ENCODE data around the gene SPRY1. TPM values are rescaled to one million over a fixed set of nuclear protein-coding genes. Genes with fewer than 3 reads are reported as not detected.

The SPRY1 gene
- total RNA-seq, 2 experiments from 2014 or later: 51.2 to 52.0 TPM

DNA sequence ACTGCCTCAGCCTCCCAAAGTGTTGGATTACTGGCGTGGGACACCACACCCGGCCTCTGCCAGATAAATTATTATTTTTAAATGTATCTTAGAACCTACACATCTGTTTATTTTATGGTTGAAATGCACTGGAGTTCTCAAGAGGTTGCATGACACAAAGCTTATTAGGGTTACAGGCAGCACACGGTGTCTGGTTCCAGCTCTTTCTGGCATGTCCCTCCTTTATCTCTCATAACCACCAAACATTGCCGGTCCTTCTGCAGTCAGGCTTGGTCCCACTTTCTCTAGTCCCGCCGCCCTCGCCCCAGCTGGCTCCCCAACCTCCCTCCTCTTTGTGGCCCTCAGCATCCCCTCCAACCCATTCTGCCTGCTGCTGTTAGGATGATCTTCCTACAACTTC is 39.7 kb upstream of the SPRY1 start:
- POLR2A ChIA-PET: no interaction called here
- intact Hi-C loops (cut with DNase I, micrococcal nuclease): no loop called here
- no peak overlapping the region for H3K4me3 Mint-ChIP-seq
- CTCF ChIA-PET: interaction anchor here (0.8 kb wide), 1 partner anchor 62 kb away, joined by 4 read pairs; no protein-coding TSS in a partner anchor
- ATAC-seq (no peak), DNase-seq (no peak)
- no peak overlapping the region for H3K27ac Mint-ChIP-seq
- H3K36me3 Mint-ChIP-seq (ENCODE audit: low read depth): no peaks in the 10 kb centered on the region
- no peaks in the 10 kb centered on the region for H3K27me3 Mint-ChIP-seq
- no peaks in the 10 kb centered on the region for H3K9me3 Mint-ChIP-seq (ENCODE audit: low read depth)
- peaks cover 9% of the 10 kb centered on the region for H3K4me1 Mint-ChIP-seq

DNA sequence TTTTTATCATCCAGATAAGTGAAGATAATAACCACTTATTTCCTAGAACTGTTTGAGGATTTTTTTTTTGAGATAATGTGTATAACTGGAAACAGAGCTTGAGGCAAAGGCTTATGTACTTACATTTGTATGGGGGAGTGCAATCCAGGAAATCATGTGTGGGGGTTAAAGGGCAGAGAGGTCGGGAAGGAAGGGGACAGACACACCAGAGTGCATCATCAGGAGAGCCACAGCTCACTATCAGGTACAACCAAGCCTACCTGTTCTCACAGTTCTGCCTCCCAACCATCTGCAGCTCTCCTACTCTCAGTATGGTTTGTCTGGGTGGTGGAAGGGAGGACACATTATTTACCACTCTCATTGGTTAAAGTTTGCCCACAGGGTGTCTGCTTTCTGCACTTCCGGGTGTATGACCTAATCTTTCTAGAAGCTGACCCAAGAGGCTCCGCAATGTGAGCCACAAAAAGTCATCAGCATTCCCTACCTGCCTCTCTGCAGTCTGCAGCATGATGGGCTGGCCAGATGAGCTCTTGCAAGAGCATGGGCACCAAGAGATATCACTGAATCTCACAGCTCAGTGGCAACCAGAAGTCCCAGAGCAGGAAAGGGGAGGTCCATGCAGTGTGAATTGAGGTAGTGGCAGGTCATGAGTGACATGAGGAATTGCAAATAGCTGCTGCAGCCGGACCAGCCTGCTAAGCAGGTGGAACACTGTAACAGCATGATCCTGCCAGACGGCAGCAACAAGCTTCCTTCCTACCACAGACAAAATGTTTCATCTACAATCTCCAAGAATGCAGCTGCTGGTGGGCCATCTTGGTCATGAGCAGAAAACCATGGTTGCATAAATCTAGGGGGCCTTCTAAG is 36.9 kb upstream of the SPRY1 start:
- ChIA-PET POLR2A (interaction anchor here (0.7 kb wide), 1 partner anchor 35 kb away, joined by 3 read pairs; no protein-coding TSS in a partner anchor), CTCF (interaction anchor here (0.8 to 2.7 kb wide), 3 partner anchors 13 to 35 kb away, joined by 3 to 8 read pairs (median 3); no protein-coding TSS in a partner anchor)
- intact Hi-C loops (cut with DNase I, micrococcal nuclease): no loop called here
- no peaks in the 10 kb centered on the region for H3K4me1 Mint-ChIP-seq
- H3K27ac Mint-ChIP-seq: no peak overlapping the region
- H3K27me3 Mint-ChIP-seq: no peaks in the 10 kb centered on the region
- H3K36me3 Mint-ChIP-seq (ENCODE audit: low read depth): no peaks in the 10 kb centered on the region
- ATAC-seq: no peak
- no peak overlapping the region for H3K4me3 Mint-ChIP-seq
- DNase-seq: no peak
- no peaks in the 10 kb centered on the region for H3K9me3 Mint-ChIP-seq (ENCODE audit: low read depth)

- Mint-ChIP-seq H3K9me3 (ENCODE audit: low read depth) (no peaks in the 10 kb centered on the region), H3K36me3 (ENCODE audit: low read depth) (no peaks in the 10 kb centered on the region), H3K27me3 (no peaks in the 10 kb centered on the region), H3K27ac (no peak overlapping the region), H3K4me1 (no peaks in the 10 kb centered on the region), H3K4me3 (no peak overlapping the region)
- ChIA-PET CTCF (interaction anchor here (1.7 kb wide), 1 partner anchor 30 kb away, joined by 4 read pairs; no protein-coding TSS in a partner anchor), POLR2A (no interaction called here)
- ATAC-seq (no peak), DNase-seq (no peak)
- intact Hi-C loops (cut with DNase I, micrococcal nuclease): no loop called here
These were observed 35.3 kb upstream of the SPRY1 start for GRCh38 chr4:123361195-123361861.

DNA sequence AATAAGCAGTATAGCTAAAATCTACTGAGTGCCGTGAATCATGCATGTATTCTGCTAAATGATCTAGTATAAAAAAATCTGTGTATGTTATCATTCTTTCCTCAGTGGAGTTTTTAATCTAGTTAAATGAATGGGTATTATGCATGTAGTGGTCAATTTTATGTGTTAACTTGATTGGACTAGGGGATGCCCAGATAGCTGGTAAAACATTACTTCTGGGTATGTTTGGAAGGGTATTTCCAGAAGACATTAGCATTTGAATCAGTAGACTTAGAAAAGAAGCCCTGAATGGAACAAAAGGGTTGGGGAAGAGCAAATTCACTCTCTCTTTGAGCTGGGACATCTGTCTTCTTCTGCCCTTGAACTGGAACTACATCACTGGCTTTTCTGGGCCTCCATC is 34.5 kb upstream of the SPRY1 start:
- H3K36me3 Mint-ChIP-seq (ENCODE audit: low read depth): no peaks in the 10 kb centered on the region
- no peaks in the 10 kb centered on the region for H3K4me1 Mint-ChIP-seq
- H3K27me3 Mint-ChIP-seq: no peaks in the 10 kb centered on the region
- POLR2A ChIA-PET: no interaction called here
- H3K27ac Mint-ChIP-seq: no peak overlapping the region
- H3K9me3 Mint-ChIP-seq (ENCODE audit: low read depth): no peaks in the 10 kb centered on the region
- ATAC-seq (no peak), DNase-seq (no peak)
- H3K4me3 Mint-ChIP-seq: no peak overlapping the region
- intact Hi-C loops (cut with DNase I, micrococcal nuclease): no loop called here
- CTCF ChIA-PET: interaction anchor here (1.7 kb wide), 1 partner anchor 29 kb away, joined by 4 read pairs; no protein-coding TSS in a partner anchor

DNA sequence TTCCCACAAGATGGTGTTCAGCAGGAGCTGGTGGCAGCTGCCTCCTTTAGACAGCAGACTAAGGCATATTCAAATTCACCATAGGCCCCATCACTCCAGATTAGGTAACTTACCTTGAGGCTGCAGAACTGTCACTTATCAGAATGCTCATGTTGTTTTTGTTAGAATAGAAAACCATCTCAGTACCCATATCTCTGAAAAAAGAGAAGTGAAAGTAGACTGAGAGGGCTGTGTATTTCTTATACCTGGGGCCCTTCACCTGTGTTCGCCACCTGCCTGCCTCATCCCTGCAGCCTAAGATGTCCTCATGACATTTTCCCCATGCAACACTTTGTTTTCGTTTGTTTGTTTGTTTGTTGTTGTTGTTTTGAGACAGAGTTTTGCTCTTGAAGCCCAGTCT is 32.9 kb upstream of the SPRY1 start:
- Mint-ChIP-seq H3K4me3 (no peak overlapping the region), H3K27me3 (no peaks in the 10 kb centered on the region), H3K9me3 (ENCODE audit: low read depth) (no peaks in the 10 kb centered on the region), H3K27ac (no peak overlapping the region), H3K4me1 (no peaks in the 10 kb centered on the region), H3K36me3 (ENCODE audit: low read depth) (no peaks in the 10 kb centered on the region)
- intact Hi-C loops (cut with DNase I, micrococcal nuclease): no loop called here
- DNase-seq (no peak), ATAC-seq (no peak)
- ChIA-PET POLR2A (no interaction called here), CTCF (interaction anchor here (0.9 to 1.6 kb wide), 2 partner anchors 18 to 122 kb away, joined by 3 to 4 read pairs; no protein-coding TSS in a partner anchor)

GRCh38 chr4:123364906-123365305 is 31.7 kb upstream of the SPRY1 start:
- Mint-ChIP-seq H3K27ac (no peak overlapping the region), H3K36me3 (ENCODE audit: low read depth) (no peaks in the 10 kb centered on the region), H3K4me1 (no peaks in the 10 kb centered on the region), H3K4me3 (no peak overlapping the region), H3K27me3 (no peaks in the 10 kb centered on the region), H3K9me3 (ENCODE audit: low read depth) (no peaks in the 10 kb centered on the region)
- ATAC-seq (no peak), DNase-seq (no peak)
- ChIA-PET POLR2A (no interaction called here), CTCF (no interaction called here)
- intact Hi-C loops (cut with DNase I, micrococcal nuclease): no loop called here

DNA sequence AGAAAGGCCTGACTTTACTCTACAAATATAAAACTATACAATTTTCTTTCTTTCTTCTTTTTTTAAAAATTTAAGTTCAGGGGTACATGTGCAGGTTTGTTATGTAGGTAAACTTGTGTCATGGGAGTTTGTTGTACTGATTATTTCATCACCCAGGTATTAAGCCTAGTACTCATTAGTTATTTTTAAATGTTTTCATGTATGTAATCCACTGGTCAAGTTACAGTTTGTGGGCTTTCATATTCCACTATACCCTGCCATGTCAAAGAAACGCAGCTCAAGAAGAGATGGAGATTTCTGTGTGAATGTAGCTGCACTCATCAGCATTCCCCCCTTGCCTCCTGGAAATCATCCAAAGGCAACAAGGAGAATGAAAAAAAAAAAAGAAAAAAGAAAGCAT is 31.2 kb upstream of the SPRY1 start:
- Mint-ChIP-seq H3K27ac (no peak overlapping the region), H3K4me1 (no peaks in the 10 kb centered on the region), H3K9me3 (ENCODE audit: low read depth) (no peaks in the 10 kb centered on the region), H3K4me3 (no peak overlapping the region), H3K27me3 (no peaks in the 10 kb centered on the region), H3K36me3 (ENCODE audit: low read depth) (no peaks in the 10 kb centered on the region)
- no peak for DNase-seq
- ChIA-PET CTCF (interaction anchor here (0.8 kb wide), 1 partner anchor 14 kb away, joined by 3 read pairs; no protein-coding TSS in a partner anchor), POLR2A (no interaction called here)
- no peak for ATAC-seq
- intact Hi-C loops (cut with DNase I, micrococcal nuclease): no loop called here

- Mint-ChIP-seq H3K4me1 (no peaks in the 10 kb centered on the region), H3K27me3 (no peaks in the 10 kb centered on the region), H3K27ac (no peak overlapping the region), H3K36me3 (ENCODE audit: low read depth) (no peaks in the 10 kb centered on the region), H3K9me3 (ENCODE audit: low read depth) (no peaks in the 10 kb centered on the region), H3K4me3 (no peak overlapping the region)
- intact Hi-C loops (cut with DNase I, micrococcal nuclease): no loop called here
- ChIA-PET POLR2A (no interaction called here), CTCF (interaction anchor here (0.8 kb wide), 1 partner anchor 13 kb away, joined by 3 read pairs; no protein-coding TSS in a partner anchor)
- ATAC-seq: no peak
- DNase-seq: no peak
These were observed 30.3 kb upstream of the SPRY1 start for GRCh38 chr4:123366144-123366748.

- peaks cover 8% of the 10 kb centered on the region for H3K27me3 Mint-ChIP-seq
- CTCF ChIA-PET: interaction anchor here (1.0 kb wide), 2 partner anchors 12 to 13 kb away, joined by 3 to 4 read pairs; no protein-coding TSS in a partner anchor
- H3K4me3 Mint-ChIP-seq: no peak overlapping the region
- ATAC-seq (no peak), DNase-seq (no peak)
- no peaks in the 10 kb centered on the region for H3K36me3 Mint-ChIP-seq (ENCODE audit: low read depth)
- POLR2A ChIA-PET: no interaction called here
- intact Hi-C loops (cut with DNase I, micrococcal nuclease): no loop called here
- H3K9me3 Mint-ChIP-seq (ENCODE audit: low read depth): no peaks in the 10 kb centered on the region
- H3K27ac Mint-ChIP-seq: no peak overlapping the region
- no peaks in the 10 kb centered on the region for H3K4me1 Mint-ChIP-seq
These were observed 17.8 kb upstream of the SPRY1 start for GRCh38 chr4:123378794-123379193.

- CTCF ChIA-PET: interaction anchor here (1.0 kb wide), 2 partner anchors 12 to 13 kb away, joined by 3 to 4 read pairs; no protein-coding TSS in a partner anchor
- no peaks in the 10 kb centered on the region for H3K4me1 Mint-ChIP-seq
- no peak for ATAC-seq
These were observed 17.2 kb upstream of the SPRY1 start for GRCh38 chr4:123379392-123379791.

More at GRCh38 chr4:123379392-123379791, 17.2 kb upstream of the SPRY1 start:
- Mint-ChIP-seq H3K27ac (no peak overlapping the region), H3K4me3 (no peak overlapping the region), H3K9me3 (ENCODE audit: low read depth) (no peaks in the 10 kb centered on the region), H3K36me3 (ENCODE audit: low read depth) (no peaks in the 10 kb centered on the region), H3K27me3 (peaks cover 8% of the 10 kb centered on the region)
- POLR2A ChIA-PET: no interaction called here
- no peak for DNase-seq
- intact Hi-C loops (cut with DNase I, micrococcal nuclease): no loop called here

Measured in activated CD4-positive, alpha-beta T cell treated with anti-CD3 and anti-CD28 coated beads for 36 hours (primary cell).